Endometrial microvascular endothelial cells (primary cell): ENCODE results near the gene ADAMTS7. TPM values are rescaled to one million over a fixed set of nuclear protein-coding genes. Genes with fewer than 3 reads are reported as not detected.
"Not testable (repeated sequence)": the region's sequence is repeated elsewhere in the genome, so short reads cannot be mapped to it uniquely, and the experiment has no call there.

Experiments used
- in situ Hi-C: cut with HindIII; loops from 2 replicates; pipeline ENCODE4 v1.10.0; 2017; ENCODE audit warnings: low sequenced_read_pairs, low pct_unique_long_range_greater_than_20kb; ENCODE audit errors: inconsistent ontology term
- total RNA-seq: library from RNA; depleted of rRNA; stranded (reverse); fragments of >200 nt; gene quantifications from one replicate; pipeline ENCODE4 v1.2.3, GENCODE V29; 2015; ENCODE audit errors: inconsistent ontology term

ADAMTS7 gene
- total RNA-seq, 1 donor from 2014 or later, result 11.0 TPM

GRCh38 chr15:78739996-78740903, 71.0 kb downstream of the ADAMTS7 start:
- in situ Hi-C loops, result no loop called here

GRCh38 chr15:78739206-78739605, 72.1 kb downstream of the ADAMTS7 start:
- in situ Hi-C loops, result no loop called here

GRCh38 chr15:78737931-78738558, 73.2 kb downstream of the ADAMTS7 start:
- in situ Hi-C loops, result not testable (repeated sequence)

DNA sequence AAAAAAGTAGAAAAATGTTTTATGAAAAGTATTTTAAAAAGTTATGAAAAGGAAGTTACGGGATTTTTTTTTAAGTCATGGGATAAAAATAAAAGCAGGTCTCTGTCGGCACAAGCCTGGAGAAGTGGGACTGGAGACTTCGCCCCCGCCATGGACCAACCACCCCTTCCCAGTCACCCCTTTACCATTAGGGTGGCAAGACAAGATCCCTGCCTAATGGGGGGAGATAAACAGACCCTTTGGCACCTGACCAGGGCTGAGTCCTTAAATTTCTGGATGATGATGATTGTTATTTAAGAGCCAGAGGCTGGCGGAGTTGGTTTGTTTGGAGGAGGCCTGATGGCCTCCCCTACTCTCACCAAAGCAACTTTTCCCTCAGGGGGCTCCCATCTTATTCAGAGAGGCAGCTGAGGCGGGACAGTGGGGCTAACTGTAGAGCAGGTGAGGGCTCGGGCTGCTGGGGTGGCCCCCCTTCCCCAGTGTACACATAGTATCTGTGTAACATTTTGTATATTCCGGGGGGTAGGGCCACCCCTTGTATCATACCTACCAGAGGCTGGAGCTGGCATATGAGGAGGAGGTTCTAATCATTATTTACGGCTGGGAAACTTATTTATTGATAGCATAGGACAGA, 74.0 kb downstream of the ADAMTS7 start:
- in situ Hi-C loops, result no loop called here

GRCh38 chr15:78736286-78736685, 75.0 kb downstream of the ADAMTS7 start:
- in situ Hi-C loops, result not testable (repeated sequence)

GRCh38 chr15:78734451-78735064, 76.7 kb downstream of the ADAMTS7 start:
- in situ Hi-C loops, result no loop called here

DNA sequence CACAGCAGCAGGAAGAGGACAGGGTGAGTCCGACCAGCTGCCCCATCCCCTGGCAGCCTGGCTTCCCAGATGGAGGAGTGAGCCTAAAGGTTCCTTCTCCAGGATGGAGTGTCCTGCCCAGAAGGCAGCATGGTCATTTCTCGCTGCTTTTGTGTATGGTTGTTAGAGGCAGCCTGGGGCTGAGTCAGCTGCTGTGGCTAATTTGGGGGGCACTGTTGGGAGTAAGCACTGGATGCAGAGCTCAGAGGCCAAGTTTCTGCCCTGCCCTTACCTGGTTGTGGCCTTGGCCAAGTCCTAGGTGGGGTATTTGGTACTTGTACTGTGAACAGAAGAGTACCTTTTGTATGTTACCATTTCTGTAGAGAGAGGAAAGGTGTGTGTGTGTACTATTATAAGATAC, 78.6 kb downstream of the ADAMTS7 start:
- in situ Hi-C loops, result no loop called here

GRCh38 chr15:78730955-78731354, 80.3 kb downstream of the ADAMTS7 start:
- in situ Hi-C loops, result no loop called here

DNA sequence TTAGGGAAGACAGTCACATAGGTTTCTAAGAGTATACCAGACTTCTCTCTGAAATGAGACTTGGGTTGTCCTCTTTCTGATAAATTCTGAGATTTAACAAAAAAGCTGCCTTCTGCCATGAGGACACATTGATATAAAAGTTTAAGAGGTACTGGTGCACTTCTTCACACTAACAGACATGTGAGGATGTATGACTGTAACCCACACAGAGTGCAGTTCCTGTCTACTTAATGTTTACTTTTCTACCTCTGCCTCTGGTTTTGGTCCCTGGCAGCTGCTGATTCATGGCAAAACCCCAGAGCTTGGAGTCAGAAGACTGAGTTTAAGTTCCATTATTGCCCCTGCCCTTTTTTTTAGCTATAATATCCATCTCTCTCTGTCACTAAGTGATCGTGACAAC, 82.8 kb downstream of the ADAMTS7 start:
- in situ Hi-C loops, result not testable (repeated sequence)

DNA sequence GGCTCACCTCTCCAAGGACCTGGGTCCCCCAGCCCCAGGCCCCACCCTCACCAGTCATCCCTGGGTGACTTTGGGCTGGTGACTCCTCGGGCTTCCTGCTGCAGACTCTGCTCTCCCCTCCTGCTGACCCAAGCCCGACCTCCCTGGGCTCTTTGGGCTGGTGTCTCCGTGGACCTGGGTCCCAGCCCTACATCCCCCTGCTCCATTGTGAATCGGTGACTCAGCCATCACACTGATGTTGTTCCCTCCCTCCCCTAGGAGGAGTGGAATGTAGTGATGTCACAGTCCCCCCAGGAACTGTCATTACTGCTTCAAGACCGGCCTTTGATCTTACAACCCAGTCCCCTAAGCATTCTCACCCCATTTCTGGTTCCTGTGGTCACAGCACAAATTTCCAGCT, 83.7 kb downstream of the ADAMTS7 start:
- in situ Hi-C loops, result no loop called here

DNA sequence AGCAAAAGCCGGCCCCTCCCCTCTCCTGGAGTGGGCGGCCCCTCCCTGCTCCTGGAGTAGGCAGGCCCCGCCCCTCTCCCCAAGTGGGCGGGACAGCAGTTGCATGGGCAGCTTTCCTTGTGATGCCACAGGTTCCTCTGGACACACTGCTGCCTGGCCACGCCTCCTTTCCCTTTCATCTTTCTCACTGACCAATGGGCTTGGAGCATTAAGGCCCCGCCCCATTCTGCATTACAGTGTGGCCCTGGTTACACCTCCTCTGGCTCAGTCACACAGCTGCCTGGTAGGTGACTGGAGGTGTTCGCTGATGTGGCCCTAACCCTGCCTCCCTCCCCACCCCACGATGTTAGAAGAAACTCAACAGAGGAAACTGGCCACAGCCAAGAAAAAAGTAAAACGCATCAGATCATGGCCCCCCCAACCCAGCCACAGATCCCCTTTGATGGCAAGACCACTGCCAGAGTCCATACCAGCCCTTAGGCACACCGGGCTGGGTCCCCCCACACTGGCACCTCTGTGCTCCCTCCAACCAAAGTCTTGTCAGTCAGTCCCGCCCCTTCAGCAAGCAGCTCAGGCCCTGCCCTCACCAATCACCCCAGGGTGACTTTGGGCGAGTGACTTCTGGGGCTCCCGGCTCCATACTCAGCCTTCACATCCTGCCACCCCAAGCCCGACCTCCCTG, 84.3 kb downstream of the ADAMTS7 start:
- in situ Hi-C loops, result no loop called here

- in situ Hi-C loops, result not testable (repeated sequence)
Measured at GRCh38 chr15:78719819-78720450, 91.3 kb downstream of the ADAMTS7 start.

DNA sequence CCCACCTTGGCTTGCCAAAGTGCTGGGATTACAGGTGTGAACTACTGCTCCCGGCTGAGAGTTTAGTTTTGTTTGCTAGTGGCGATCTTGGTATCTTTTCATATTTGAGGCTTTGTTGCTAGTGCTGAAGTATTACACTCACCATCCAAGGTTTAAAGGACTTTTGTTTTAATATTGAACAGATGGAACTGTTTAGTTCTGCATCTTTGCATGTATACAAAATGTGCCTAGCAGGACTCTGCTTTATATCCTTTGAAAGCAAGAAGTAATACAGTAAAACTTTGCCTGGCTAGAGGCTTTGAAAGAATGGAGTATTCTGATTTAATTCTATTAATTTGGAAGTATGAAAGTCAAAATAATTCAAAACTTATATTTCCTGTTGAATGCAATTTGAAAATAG, 92.4 kb downstream of the ADAMTS7 start:
- in situ Hi-C loops, result no loop called here

DNA sequence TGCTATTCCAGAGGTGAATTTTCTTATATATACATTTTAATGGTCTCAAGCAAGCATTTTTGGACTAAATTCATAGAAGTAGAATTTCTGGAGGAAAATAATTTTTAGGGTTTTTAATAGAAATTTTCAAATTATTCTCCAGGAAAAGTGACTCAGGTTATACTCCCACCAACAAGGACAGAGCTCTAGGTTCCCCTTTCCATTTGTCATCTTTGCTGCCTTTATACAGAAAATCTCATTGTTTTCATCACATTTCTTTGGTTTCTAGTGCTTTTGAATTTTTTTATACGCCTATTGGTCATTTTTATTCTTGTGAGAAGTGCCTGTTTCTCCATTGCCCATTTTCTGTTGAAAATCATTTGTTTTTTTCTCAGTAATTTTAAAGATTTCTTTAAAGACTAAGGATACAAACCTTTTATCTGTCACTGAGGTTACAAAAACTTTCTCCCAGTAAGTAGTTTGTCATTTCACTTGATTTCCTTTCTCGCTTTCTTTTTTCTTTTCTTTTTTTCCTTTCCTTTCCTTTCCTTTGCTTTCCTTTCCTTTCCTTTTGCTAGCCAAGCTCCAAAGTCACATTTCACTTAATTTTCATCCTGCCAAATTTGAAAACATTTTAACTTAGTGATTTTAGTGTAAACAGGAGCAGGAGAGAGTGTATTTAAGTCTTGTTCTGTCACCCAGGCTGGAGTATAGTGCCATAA, 93.2 kb downstream of the ADAMTS7 start:
- in situ Hi-C loops, result no loop called here

GRCh38 chr15:78716651-78717050, 94.6 kb downstream of the ADAMTS7 start:
- in situ Hi-C loops, result no loop called here

GRCh38 chr15:78715930-78716329, 95.3 kb downstream of the ADAMTS7 start:
- in situ Hi-C loops, result no loop called here

- in situ Hi-C loops, result no loop called here
Measured at GRCh38 chr15:78715434-78715833, 95.8 kb downstream of the ADAMTS7 start.

- in situ Hi-C loops, result no loop called here
Measured at GRCh38 chr15:78714890-78715289, 96.4 kb downstream of the ADAMTS7 start.
